B cell (primary cell): ENCODE measurements around the gene DOCK4. TPM values are rescaled to one million over a fixed set of nuclear protein-coding genes. Genes with fewer than 3 reads are reported as not detected.

Experiments
- ATAC-seq: fragments of 200-7000 bp; cut with Tn5 transposase; one replicate; pipeline ENCODE4 v1.10.0; 2021; ENCODE audit warnings: low read depth, mild to moderate bottlenecking, moderate number of reproducible peaks, moderate library complexity
- CTCF ChIA-PET: fragments of 350-600 bp; sonication (Branson Sonifier 250); formaldehyde crosslinking; loops from one replicate; lab custom pipeline; 2021; ENCODE audit warnings: antibody characterized with exemption, inconsistent platforms; lab: Charles Lee
- POLR2A ChIA-PET: fragments of 350-600 bp; sonication (Branson Sonifier 250); formaldehyde crosslinking; loops from one replicate; lab custom pipeline; 2021; ENCODE audit warnings: antibody characterized with exemption; lab: Charles Lee
- DNase-seq: peaks from one replicate; pipeline ENCODE4 v3.0.0; 2013
- H2AFZ ChIP-seq: 2 replicates; pipeline ENCODE4 v1.6.1; 2012; ENCODE audit warnings: mild to moderate bottlenecking, low read depth, low read length; ENCODE audit not compliant: insufficient read depth, poor library complexity, severe bottlenecking
- H3K27ac ChIP-seq, 2 donors: 1 replicate in 1 of 2; 2 replicates in 1 of 2; pipeline ENCODE4 v1.5.1; 2012 to 2013; ENCODE audit warnings: low read length in 2 of 2, mild to moderate bottlenecking in 2 of 2, moderate library complexity in 1 of 2
- H3K27me3 ChIP-seq, 4 experiments: fragments of 200-600 bp in 1 of 4; sonication (generic) in 1 of 4; replicated peaks in 1 of 4; 1 replicate in 2 of 4; 2 replicates in 2 of 4; pipeline versions ENCODE4 v1.6.1 to v1.7.0; 2013 to 2016; ENCODE audit warnings: low read length in 3 of 4, mild to moderate bottlenecking in 2 of 4, mixed read lengths in 1 of 4, moderate library complexity in 1 of 4; ENCODE audit not compliant: insufficient read depth in 4 of 4, control insufficient read depth in 3 of 4; ENCODE audit errors: control extremely low read depth in 1 of 4
- H3K36me3 ChIP-seq, 2 experiments: replicated peaks in 1 of 2; 1 replicate in 1 of 2; 2 replicates in 1 of 2; pipeline versions ENCODE4 v1.6.1 to v1.7.1; 2013; ENCODE audit warnings: low read length in 1 of 2; ENCODE audit not compliant: insufficient read depth in 2 of 2, control insufficient read depth in 1 of 2; ENCODE audit errors: control extremely low read depth in 1 of 2, extremely low read depth in 1 of 2
- H3K4me1 ChIP-seq, 2 donors: fragments of 200-600 bp in 1 of 2; sonication (generic) in 1 of 2; 1 replicate in 1 of 2; 2 replicates in 1 of 2; pipeline versions ENCODE4 v1.5.1 to v1.6.1; 2013 to 2017; ENCODE audit warnings: low read length in 2 of 2; ENCODE audit not compliant: control insufficient read depth in 2 of 2, insufficient read depth in 2 of 2
- H3K4me2 ChIP-seq: replicated peaks from 2 replicates; pipeline ENCODE3; 2012; ENCODE audit warnings: mild to moderate bottlenecking, low read depth, low read length; ENCODE audit not compliant: poor library complexity, severe bottlenecking
- H3K4me3 ChIP-seq, 5 experiments: fragments of 200-600 bp in 1 of 5; sonication (generic) in 1 of 5; 1 replicate in 3 of 5; 2 replicates in 2 of 5; pipeline versions ENCODE4 v1.5.1 to v1.7.0; 2011 to 2016; ENCODE audit warnings: low read length in 4 of 5, mild to moderate bottlenecking in 4 of 5, low read depth in 2 of 5, control low read depth in 1 of 5, moderate library complexity in 1 of 5; ENCODE audit not compliant: insufficient read depth in 1 of 5; ENCODE audit errors: control extremely low read depth in 1 of 5, extremely low read depth in 1 of 5
- H3K79me2 ChIP-seq: fragments of 200-600 bp; sonication (generic); one replicate; pipeline ENCODE4 v1.6.0; 2016; ENCODE audit warnings: low read length; ENCODE audit not compliant: control insufficient read depth, insufficient read depth
- H3K9ac ChIP-seq: fragments of 200-600 bp; sonication (generic); 2 replicates; pipeline ENCODE4 v1.6.1; 2017; ENCODE audit warnings: mild to moderate bottlenecking, low read length, moderate library complexity
- H3K9me3 ChIP-seq, 3 donors: one replicate each; pipeline versions ENCODE4 v1.6.1 to v1.7.1; 2013; ENCODE audit warnings: low read length in 2 of 3; ENCODE audit not compliant: control insufficient read depth in 2 of 3, insufficient read depth in 1 of 3; ENCODE audit errors: control extremely low read depth in 1 of 3
- H4K20me1 ChIP-seq: 2 replicates; pipeline ENCODE4 v1.6.0; 2012; ENCODE audit warnings: mild to moderate bottlenecking, low read length; ENCODE audit not compliant: insufficient read depth, control insufficient read depth, poor library complexity, severe bottlenecking
- H3K27ac Mint-ChIP-seq: one replicate; pipeline ENCODE4 v1.8.0; 2021; ENCODE audit warnings: mixed read lengths
- H3K27me3 Mint-ChIP-seq: one replicate; pipeline ENCODE4 v1.8.0; 2021; ENCODE audit warnings: mixed read lengths
- H3K4me1 Mint-ChIP-seq: one replicate; pipeline ENCODE4 v1.8.0; 2021; ENCODE audit warnings: mixed read lengths
- H3K4me3 Mint-ChIP-seq: one replicate; pipeline ENCODE4 v1.8.0; 2021; ENCODE audit warnings: mixed read lengths
- H3K9me3 Mint-ChIP-seq: one replicate; pipeline ENCODE4 v1.8.0; 2022; ENCODE audit warnings: mixed read lengths; ENCODE audit not compliant: insufficient read depth
- CTCF ChIP-seq: fragments of 200-600 bp; IDR thresholded peaks from one replicate; pipeline ENCODE4 v1.8.0; 2022; ENCODE audit warnings: antibody characterized with exemption, mild to moderate bottlenecking
- EZH2 ChIP-seq: IDR thresholded peaks from 2 replicates; pipeline ENCODE4 v1.6.1; 2012; ENCODE audit warnings: borderline replicate concordance, low read depth, mild to moderate bottlenecking, moderate library complexity, low read length; ENCODE audit not compliant: insufficient read depth, poor library complexity, severe bottlenecking
- WGBS: methylation state at CpG from one replicate; pipeline ENCODE4 v1.1.5; 2013; ENCODE audit warnings: missing lambda C conversion rate; ENCODE audit not compliant: insufficient coverage; 5-methylcytosine and 5-hydroxymethylcytosine counted together
- intact Hi-C: fragments of 100-400 bp; cut with micrococcal nuclease; formaldehyde crosslinking; loops from one replicate; pipeline ENCODE4 v1.10.0; 2022
- polyA plus RNA-seq: library from polyadenylated mRNA; depleted of rRNA; stranded (reverse); fragments of >200 nt; gene quantifications from 2 replicates; pipeline ENCODE4 v1.2.3, GENCODE V29; 2012
- total RNA-seq, 2 donors: library from RNA; stranded (reverse); fragments of 120-200 nt in 1 of 2; gene quantifications; 1 replicate in 1 of 2; 2 replicates in 1 of 2; pipeline versions ENCODE4 v1.2.3 to v1.2.4, GENCODE V29; 2013 to 2022

DOCK4 gene
- total and polyA plus RNA-seq, 2 donors (not counting 1 experiment from before 2014, with no cell fraction given), result 0.03 to 4.1 TPM

- H3K4me1 Mint-ChIP-seq, result no peaks in the 10 kb centered on the region
- ATAC-seq (no peak), DNase-seq (no peak)
- Histone ChIP-seq H3K9ac (no peak overlapping the region), H3K4me2 (no peak overlapping the region), H3K9me3 (no peaks in the 10 kb centered on the region), H3K79me2 (no peaks in the 10 kb centered on the region), H4K20me1 (no peaks in the 10 kb centered on the region), H3K4me3 (no peak overlapping the region), H3K27ac (no peak overlapping the region), H2AFZ (no peak overlapping the region), H3K4me1 (no peaks in the 10 kb centered on the region), H3K27me3 (no peaks in the 10 kb centered on the region), H3K36me3 (no peaks in the 10 kb centered on the region)
- H3K4me3 Mint-ChIP-seq, result no peak overlapping the region
- H3K27ac Mint-ChIP-seq, result no peak overlapping the region
- no peak for TF ChIP-seq EZH2
- TF ChIP-seq CTCF, result no peak
- ChIA-PET POLR2A (no interaction called here), CTCF (no interaction called here)
- H3K27me3 Mint-ChIP-seq, result no peaks in the 10 kb centered on the region
- intact Hi-C loops, result no loop called here
- no CpG with 5 or more reads among the region's 2 CpGs for WGBS
- no peaks in the 10 kb centered on the region for H3K9me3 Mint-ChIP-seq
These were observed 302.4 kb downstream of the DOCK4 start for GRCh38 chr7:111903797-111904196.

GRCh38 chr7:111903016-111903415, 303.2 kb downstream of the DOCK4 start:
- no peaks in the 10 kb centered on the region for H3K27me3 Mint-ChIP-seq
- Histone ChIP-seq H3K27ac (no peak overlapping the region), H3K9me3 (no peaks in the 10 kb centered on the region), H4K20me1 (no peaks in the 10 kb centered on the region), H3K4me1 (no peaks in the 10 kb centered on the region), H3K4me2 (no peak overlapping the region), H3K4me3 (no peak overlapping the region), H3K36me3 (no peaks in the 10 kb centered on the region), H3K79me2 (no peaks in the 10 kb centered on the region), H3K9ac (no peak overlapping the region), H2AFZ (no peak overlapping the region), H3K27me3 (no peaks in the 10 kb centered on the region)
- ChIA-PET POLR2A (no interaction called here), CTCF (no interaction called here)
- no peak overlapping the region for H3K4me3 Mint-ChIP-seq
- no peaks in the 10 kb centered on the region for H3K4me1 Mint-ChIP-seq
- no peak overlapping the region for H3K27ac Mint-ChIP-seq
- intact Hi-C loops, result no loop called here
- DNase-seq (no peak), ATAC-seq (no peak)
- H3K9me3 Mint-ChIP-seq, result no peaks in the 10 kb centered on the region
- no CpG with 5 or more reads among the region's 1 CpG for WGBS
- no peak for TF ChIP-seq EZH2
- no peak for TF ChIP-seq CTCF
